ENCODE results near the gene PSMC2.
A peak's percentile ranks its signal among the peaks of the same experiment; 100 is the strongest.

PSMC2 gene

DNA sequence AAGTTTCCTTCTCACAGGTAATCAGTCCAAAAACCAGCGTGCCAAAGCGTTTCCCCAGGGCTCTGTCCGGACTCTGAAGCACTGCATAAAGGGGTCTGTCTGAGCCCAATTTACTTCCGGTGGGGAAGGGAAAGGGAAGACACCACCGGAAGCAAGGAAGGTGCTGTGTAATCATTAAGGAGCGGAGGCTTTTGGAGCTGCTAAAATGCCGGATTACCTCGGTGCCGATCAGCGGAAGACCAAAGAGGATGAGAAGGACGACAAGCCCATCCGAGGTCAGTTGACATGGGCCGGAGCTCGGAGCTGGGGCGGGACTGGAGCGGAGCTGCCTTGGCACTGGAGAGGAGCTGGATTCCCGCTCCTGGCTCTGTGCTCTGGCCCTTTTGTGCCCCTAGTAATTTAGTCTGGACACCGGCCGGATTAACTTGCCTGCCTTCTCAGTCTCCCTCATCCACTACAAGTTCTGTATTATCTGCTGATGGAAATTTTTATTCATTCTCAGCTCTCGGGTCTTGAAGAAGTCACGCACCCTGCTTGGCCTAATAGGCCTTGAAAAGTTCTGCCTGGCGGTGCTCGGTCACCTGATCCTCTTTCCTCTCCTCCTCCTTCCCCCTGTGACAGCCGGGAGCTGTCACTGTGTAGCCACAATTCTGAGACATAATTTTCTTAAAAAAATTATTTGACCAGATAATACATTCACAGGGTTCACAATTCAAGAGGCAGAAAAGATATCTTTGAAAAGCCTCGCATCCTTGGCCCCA lies at the start of gene PSMC2:
Gene PSMC2 (plus strand): TSS at position 137 of the 761 bp plus-strand sequence. CDS start 69 bp downstream, at position 206.
- peak; percentile 64 for DNase-seq (ENCODE audit: low read depth)

- no peak for DNase-seq (ENCODE audit: low read depth)
Measured at GRCh38 chr7:103297837-103298179, 49.6 kb upstream of the PSMC2 start.

DNA sequence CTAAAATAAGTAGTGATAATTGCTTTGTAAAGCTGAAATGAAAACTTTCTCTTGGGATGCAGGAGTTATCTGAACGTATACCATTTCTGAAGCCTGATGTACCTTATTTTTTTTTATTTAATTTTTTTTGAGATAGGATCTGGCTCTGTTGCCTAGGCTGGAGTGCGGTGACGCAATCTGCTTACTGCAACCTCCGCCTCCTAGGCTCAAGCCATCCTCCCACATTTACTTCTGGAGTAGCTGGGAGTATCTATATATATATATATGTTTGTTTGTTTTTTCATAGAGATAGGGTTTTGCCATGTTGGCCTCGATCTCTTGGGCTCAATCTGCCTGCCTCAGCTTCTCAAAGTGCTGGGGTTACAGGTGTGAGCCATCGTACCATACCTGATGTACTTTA lies 47.8 kb upstream of the PSMC2 start:
- no peak for DNase-seq (ENCODE audit: low read depth)

DNA sequence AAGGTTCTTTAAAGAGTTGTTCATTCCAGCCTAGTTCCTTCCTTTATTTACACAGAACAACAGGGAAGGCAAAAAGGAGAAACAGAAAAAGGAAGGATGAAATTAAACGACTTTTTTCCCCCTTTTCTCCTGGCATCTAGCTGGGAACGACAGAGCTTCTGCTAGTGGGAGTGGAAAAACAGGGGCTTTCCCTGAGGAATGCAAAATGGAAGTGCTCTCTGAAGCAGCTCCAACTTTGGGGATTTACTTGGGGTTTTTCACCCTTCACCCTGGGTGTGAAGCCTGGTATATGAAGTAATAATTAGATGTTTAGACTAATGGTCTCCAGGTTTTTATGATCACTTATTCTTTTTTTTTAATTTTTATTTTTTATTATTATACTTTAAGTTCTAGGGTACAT lies 46.0 kb upstream of the PSMC2 start:
- DNase-seq (ENCODE audit: low read depth) = no peak

- DNase-seq (ENCODE audit: low read depth) = no peak
Measured at GRCh38 chr7:103307503-103308231, 39.8 kb upstream of the PSMC2 start.

DNA sequence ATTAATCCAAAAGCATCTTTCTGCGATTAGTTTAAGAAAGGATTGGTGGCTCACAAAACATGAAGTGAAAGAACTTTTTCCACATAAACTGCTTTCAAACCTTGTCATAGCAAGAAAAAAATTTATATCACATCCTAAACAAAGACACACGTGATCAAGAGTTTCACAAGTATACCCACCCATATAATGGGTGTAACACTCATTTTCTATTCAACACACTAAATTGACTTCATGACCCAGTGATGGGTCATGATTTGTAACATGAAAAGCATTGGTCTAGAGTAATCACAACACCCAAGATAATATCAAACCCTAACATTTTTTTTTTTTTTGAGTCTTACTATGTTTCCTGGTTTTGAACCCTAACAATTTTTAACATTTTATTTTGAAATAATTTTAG lies 32.6 kb upstream of the PSMC2 start:
- no peak for DNase-seq (ENCODE audit: low read depth)

GRCh38 chr7:103316380-103316941 lies 31.0 kb upstream of the PSMC2 start:
- DNase-seq (ENCODE audit: low read depth) = no peak

GRCh38 chr7:103317009-103317408 lies 30.4 kb upstream of the PSMC2 start:
- DNase-seq (ENCODE audit: low read depth) = no peak

DNA sequence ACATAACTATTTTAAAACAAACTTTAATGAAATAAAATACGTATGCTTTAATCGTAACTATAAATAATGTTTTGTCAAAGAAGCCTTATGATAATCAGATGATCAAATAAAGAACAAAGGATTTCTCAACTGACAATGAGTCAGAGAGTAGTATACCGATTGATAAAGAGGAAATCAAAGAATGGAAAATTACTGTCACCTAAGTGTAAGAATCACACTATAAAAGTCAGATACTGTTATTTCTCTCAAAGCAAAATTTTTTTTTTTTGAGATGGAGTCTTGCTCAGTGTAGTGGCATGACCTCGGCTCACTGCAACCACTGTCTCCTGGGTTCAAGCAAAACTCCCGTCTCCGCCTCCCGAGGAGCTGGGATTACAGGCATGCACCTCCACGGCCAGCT lies 21.7 kb upstream of the PSMC2 start:
- DNase-seq (ENCODE audit: low read depth) = no peak

GRCh38 chr7:103336761-103337160 lies 10.7 kb upstream of the PSMC2 start:
- DNase-seq (ENCODE audit: low read depth) = no peak

DNA sequence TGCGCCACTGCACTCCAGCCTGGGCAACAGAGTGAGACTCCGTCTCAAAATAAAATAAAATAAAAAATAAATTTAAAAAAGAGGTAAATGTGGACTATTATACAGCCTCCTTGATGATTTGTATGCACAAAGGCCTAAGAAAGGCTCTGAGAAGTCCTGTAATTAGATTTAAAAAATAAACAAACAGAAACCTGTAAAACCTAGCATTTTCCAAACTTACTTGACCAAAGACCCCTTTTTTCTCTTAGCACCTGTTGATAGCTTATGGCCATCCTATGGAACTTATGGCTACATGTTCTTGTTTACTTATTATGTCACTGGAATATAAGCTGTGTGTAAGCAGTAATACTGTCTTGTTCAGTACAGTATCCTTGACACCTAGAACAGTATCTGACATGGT lies 8.6 kb upstream of the PSMC2 start:
- DNase-seq (ENCODE audit: low read depth) = no peak

DNA sequence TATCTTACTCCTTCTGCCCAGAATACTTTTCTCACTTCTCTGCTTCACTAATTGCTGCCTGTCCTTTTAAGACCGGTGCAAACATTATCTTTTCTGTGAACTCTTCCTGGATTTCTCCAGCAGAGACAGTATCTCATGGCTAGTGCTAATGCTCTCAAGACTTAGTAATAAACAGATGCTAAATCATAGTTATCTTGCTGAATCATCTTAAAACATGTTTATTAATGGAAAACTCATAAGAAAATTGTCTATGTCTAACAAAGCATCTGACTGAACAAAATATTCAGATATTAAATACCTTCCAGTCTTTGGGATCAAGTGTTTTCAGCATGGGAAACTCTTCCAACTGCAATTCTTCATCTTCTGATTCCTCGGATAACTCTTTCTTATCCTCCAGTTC lies 6.0 kb upstream of the PSMC2 start:
- no peak for DNase-seq (ENCODE audit: low read depth)

DNA sequence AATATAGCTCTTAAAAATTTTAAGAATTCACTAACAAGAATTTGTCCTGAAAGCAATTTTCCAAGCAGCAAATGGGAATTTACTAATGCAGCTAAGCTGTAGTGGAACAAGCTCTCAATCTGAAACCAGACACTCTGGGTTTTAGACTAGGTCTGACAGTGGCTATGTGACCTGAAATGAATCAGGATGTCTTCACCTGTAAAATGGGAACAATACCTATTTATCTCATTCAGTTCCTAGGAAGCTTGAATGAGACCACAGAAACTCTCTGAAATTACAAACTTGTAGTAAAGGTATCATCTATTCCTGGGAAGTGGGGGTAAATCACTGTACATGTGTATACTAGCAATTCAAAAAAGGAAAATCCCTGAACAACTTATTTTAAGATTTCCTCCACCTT lies 4.1 kb upstream of the PSMC2 start:
- no peak for DNase-seq (ENCODE audit: low read depth)

- DNase-seq (ENCODE audit: low read depth) = peak; percentile 10
Measured at GRCh38 chr7:103343758-103344452, 3.5 kb upstream of the PSMC2 start.

GRCh38 chr7:103344453-103345149 lies 2.8 kb upstream of the PSMC2 start, which contains the start of gene DNAJC2:
Gene DNAJC2 (minus strand): TSS chr7:103344767. CDS start chr7:103344622, 145 bp downstream.
- DNase-seq (ENCODE audit: low read depth) = peak; percentile 67

GRCh38 chr7:103346396-103346795 lies 1.0 kb upstream of the PSMC2 start:
- no peak for DNase-seq (ENCODE audit: low read depth)

DNA sequence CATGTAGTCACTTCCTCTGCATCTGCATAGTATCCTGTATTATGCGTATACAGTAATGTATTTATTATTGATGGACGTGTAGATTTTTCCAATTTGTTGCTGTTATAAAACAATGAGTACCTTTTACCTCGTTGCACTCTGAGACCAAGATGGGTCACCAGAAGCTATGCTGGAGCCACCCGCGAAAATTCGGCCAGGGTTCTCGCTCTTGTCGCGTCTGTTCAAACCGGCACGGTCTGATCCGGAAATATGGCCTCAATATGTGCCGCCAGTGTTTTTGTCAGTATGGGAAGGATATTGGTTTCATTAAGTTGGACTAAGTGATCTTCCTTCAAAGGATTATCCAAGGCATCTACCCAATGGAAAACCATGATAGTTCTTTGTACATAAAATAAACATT lies 1.0 kb downstream of the PSMC2 start:
- DNase-seq (ENCODE audit: low read depth) = no peak

- no peak for DNase-seq (ENCODE audit: low read depth)
Measured at GRCh38 chr7:103348959-103349358, 1.5 kb downstream of the PSMC2 start.

GRCh38 chr7:103349805-103350204 lies 2.4 kb downstream of the PSMC2 start:
- no peak for DNase-seq (ENCODE audit: low read depth)

GRCh38 chr7:103369432-103369831 lies 22.0 kb downstream of the PSMC2 start:
- DNase-seq (ENCODE audit: low read depth) = no peak

- DNase-seq (ENCODE audit: low read depth) = no peak
Measured at GRCh38 chr7:103373866-103374643, 26.6 kb downstream of the PSMC2 start.
